Transverse colon (tissue), 4 donors: ENCODE results near the gene ALDH3B2. TPM values are rescaled to one million over a fixed set of nuclear protein-coding genes. Genes with fewer than 3 reads are reported as not detected.
"Not testable (repeated sequence)": the region's sequence is repeated elsewhere in the genome, so short reads cannot be mapped to it uniquely, and the experiment has no call there.

ENCODE experiments used
- DNase-seq: peaks from one replicate; pipeline ENCODE4 v3.0.0-alpha.2; 2019
- H3K27ac ChIP-seq, 4 donors: fragments of 200-600 bp; sonication (generic); 2 replicates each; pipeline ENCODE4 v1.5.1; 2016 to 2018; ENCODE audit warnings: inconsistent platforms in 4 of 4
- H3K27me3 ChIP-seq: fragments of 200-600 bp; sonication (generic); 2 replicates; pipeline ENCODE4 v1.5.1; 2017; ENCODE audit warnings: inconsistent platforms
- H3K36me3 ChIP-seq, 4 donors: fragments of 200-600 bp; sonication (generic); 2 replicates each; pipeline ENCODE4 v1.5.1; 2017 to 2019; ENCODE audit warnings: inconsistent platforms in 4 of 4
- H3K4me1 ChIP-seq, 4 donors: fragments of 200-600 bp; sonication (generic); 2 replicates each; pipeline ENCODE4 v1.5.1; 2017 to 2020; ENCODE audit warnings: inconsistent platforms in 4 of 4
- H3K4me3 ChIP-seq, 4 donors: fragments of 200-600 bp; sonication (generic); 1 replicate in 1 of 4; 2 replicates in 3 of 4; pipeline versions ENCODE4 v1.5.1 to v1.6.1; 2017 to 2019; ENCODE audit warnings: inconsistent platforms in 4 of 4
- H3K9me3 ChIP-seq, 2 donors: fragments of 200-600 bp; sonication (generic); 2 replicates each; pipeline ENCODE4 v1.5.1; 2017 to 2019; ENCODE audit warnings: inconsistent platforms in 2 of 2
- CTCF ChIP-seq, 5 experiments: fragments of 200-600 bp in 3 of 5; fragments of 450-650 bp in 2 of 5; sonication (generic) in 3 of 5; IDR thresholded peaks; 1 replicate in 2 of 5; 2 replicates in 3 of 5; pipeline ENCODE4 v1.5.1; 2016 to 2017; ENCODE audit warnings: antibody characterized with exemption in 5 of 5, inconsistent platforms in 3 of 5, mild to moderate bottlenecking in 2 of 5, moderate library complexity in 1 of 5
- EP300 ChIP-seq: sonication (generic); formaldehyde crosslinking; IDR thresholded peaks from one replicate; pipeline ENCODE4 v1.6.1; 2017; ENCODE audit warnings: antibody characterized with exemption, low read depth
- POLR2A ChIP-seq: fragments of 450-650 bp; IDR thresholded peaks from one replicate; pipeline ENCODE4 v1.6.1; 2016; ENCODE audit warnings: antibody characterized with exemption, mild to moderate bottlenecking, moderate library complexity
- POLR2AphosphoS5 ChIP-seq, 3 donors: sonication (generic); formaldehyde crosslinking; IDR thresholded peaks; one replicate each; pipeline ENCODE4 v1.6.1; 2016; ENCODE audit warnings: antibody characterized with exemption in 3 of 3
- WGBS, 2 donors: methylation state at CpG; one replicate each; pipeline ENCODE4 v1.1.5; 2018; ENCODE audit warnings: low coverage in 1 of 2; 5-methylcytosine and 5-hydroxymethylcytosine counted together
- in situ Hi-C, 4 donors: fragments of 200-750 bp; cut with MboI; loops; one replicate each; pipeline versions ENCODE4 v1.15.0 to v1.15.1; 2017; ENCODE audit warnings: low sequenced_read_pairs in 3 of 4, low pct_ligation_motif_present in 1 of 4, low pct_unique_long_range_greater_than_20kb in 1 of 4
- intact Hi-C: fragments of 100-400 bp; cut with DNase I; formaldehyde crosslinking; loops from one replicate; pipeline ENCODE4 v1.15.1; 2023; ENCODE audit warnings: low total_unique reads
- total RNA-seq, 4 donors: library from RNA; depleted of rRNA; stranded (reverse); fragments of >200 nt; gene quantifications; one replicate each; pipeline ENCODE4 v1.1.0, GENCODE V29; 2016

Gene ALDH3B2
- total RNA-seq, 4 donors from 2014 or later, result 13.8 TPM; not detected in 3

DNA sequence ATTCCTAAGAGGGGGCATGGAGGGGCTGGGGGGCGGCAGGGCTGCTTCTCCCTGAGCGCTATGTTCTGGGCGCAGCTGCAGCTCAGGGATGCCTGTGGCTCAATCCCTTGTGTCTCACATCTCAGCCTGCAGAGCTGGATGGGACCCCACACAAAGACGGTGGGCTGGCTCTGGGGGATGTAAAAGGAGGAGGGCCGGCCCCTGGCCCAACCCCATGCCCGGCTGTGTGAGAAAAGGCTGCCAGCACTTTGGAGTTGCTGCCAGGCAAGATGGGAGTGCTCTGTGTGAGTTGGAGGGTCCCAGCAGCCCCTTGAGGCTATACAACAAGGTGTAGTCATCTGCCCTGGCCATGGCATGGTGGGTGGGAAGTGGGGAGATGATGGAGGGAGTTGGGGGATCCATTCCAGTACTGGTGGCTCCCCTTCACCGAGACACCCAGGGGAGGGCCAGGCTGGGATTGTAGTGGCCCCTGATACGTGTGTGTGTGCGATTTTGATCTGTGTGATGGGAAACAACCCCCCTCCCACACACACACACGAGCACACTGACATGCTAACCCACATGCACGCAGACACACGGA is 33.6 kb downstream of the ALDH3B2 start:
- no peak for TF ChIP-seq POLR2A
- no peak for TF ChIP-seq CTCF (IDR thresholded peaks at IDR 0.05)
- no peak for TF ChIP-seq EP300
- no peak for TF ChIP-seq POLR2AphosphoS5 (IDR thresholded peaks at IDR 0.05)
- Histone ChIP-seq H3K36me3 (no peaks in the 10 kb centered on the region), H3K4me3 (no peak overlapping the region), H3K4me1 (peaks cover 0 to 4% (median under 1%) of the 10 kb centered on the region in 4 donors), H3K9me3 (no peaks in the 10 kb centered on the region), H3K27me3 (peaks cover 5% of the 10 kb centered on the region), H3K27ac (no peak overlapping the region)
- no peak for DNase-seq
- intact Hi-C loops, result no loop called here
- in situ Hi-C loops, result no loop called here
- 77 to 79% methylated on average over 3 to 12 of the region's 12 CpGs for WGBS, 2 donors

GRCh38 chr11:67640021-67640757 is 34.2 kb downstream of the ALDH3B2 start:
- Histone ChIP-seq H3K9me3 (no peaks in the 10 kb centered on the region), H3K36me3 (no peaks in the 10 kb centered on the region), H3K27ac (no peak overlapping the region), H3K27me3 (peaks cover 5% of the 10 kb centered on the region), H3K4me1 (peaks cover 0 to 4% (median under 1%) of the 10 kb centered on the region in 4 donors), H3K4me3 (no peak overlapping the region)
- TF ChIP-seq POLR2AphosphoS5 (IDR thresholded peaks at IDR 0.05) (no peak), CTCF (IDR thresholded peaks at IDR 0.05) (peak; percentile 57 to 75 (median 70))
- WGBS, 2 donors, result 41% methylated on average over 23 of the region's 23 CpGs; no CpG with 5 or more reads in 1 of the 2 donors
- DNase-seq, result peak; percentile 78
- intact Hi-C loops (no loop called here), in situ Hi-C loops (no loop called here)

DNA sequence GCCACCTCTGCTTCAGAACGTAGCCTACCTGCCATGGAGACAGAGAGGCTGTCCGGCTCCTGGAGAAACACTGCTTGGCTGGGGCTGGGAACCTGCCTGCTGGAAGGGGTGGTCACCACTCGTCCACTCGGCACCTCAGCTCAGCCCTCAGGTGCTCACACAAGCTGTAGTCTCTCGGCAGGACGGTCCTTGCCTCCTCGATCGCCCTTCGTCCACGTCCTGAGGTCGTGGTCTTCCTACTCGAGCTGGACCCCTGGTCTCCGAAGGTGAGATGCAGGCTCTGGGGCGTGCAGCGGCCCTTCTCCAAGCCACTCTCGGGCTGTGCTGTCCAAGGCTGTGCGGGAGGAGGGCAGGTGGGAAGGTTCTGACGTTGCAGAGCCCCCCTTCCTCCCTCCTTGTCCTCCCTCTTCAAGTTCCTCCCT is 35.0 kb downstream of the ALDH3B2 start, which contains the start of gene TBX10:
Gene TBX10, minus strand, starts transcription at position 326 of the 422 bp plus-strand sequence. Its CDS starts 291 bp downstream, at position 35.
- Histone ChIP-seq H3K9me3 (no peaks in the 10 kb centered on the region), H3K27ac (no peak within 1 kb of the TSS), H3K4me1 (peaks cover 0 to 7% (median 2%) of the 10 kb centered on the region in 4 donors), H3K4me3 (no peak within 1 kb of the TSS), H3K36me3 (no peaks in the 10 kb centered on the region), H3K27me3 (peaks cover 5% of the 10 kb centered on the region)
- no peak for DNase-seq
- in situ Hi-C loops, result no loop called here
- 85% methylated on average over 17 of the region's 18 CpGs; no CpG with 5 or more reads in 1 of the 2 donors for WGBS, 2 donors
- intact Hi-C loops, result no loop called here
- no peak for TF ChIP-seq POLR2AphosphoS5 (IDR thresholded peaks at IDR 0.05)
- no peak for TF ChIP-seq EP300
- no peak for TF ChIP-seq POLR2A
- no peak for TF ChIP-seq CTCF (IDR thresholded peaks at IDR 0.05)

GRCh38 chr11:67638535-67639437 is 35.6 kb downstream of the ALDH3B2 start:
- TF ChIP-seq CTCF (IDR thresholded peaks at IDR 0.05) (no peak), POLR2A (no peak), EP300 (no peak), POLR2AphosphoS5 (IDR thresholded peaks at IDR 0.05) (no peak)
- in situ Hi-C loops, result no loop called here
- no peak overlapping the region for H3K4me3 ChIP-seq
- no peaks in the 10 kb centered on the region for H3K36me3 ChIP-seq
- no peak for DNase-seq
- peaks cover 5% of the 10 kb centered on the region for H3K27me3 ChIP-seq
- H3K27ac ChIP-seq, result no peak overlapping the region
- WGBS, 2 donors, result 86 to 100% methylated on average over 1 to 20 of the region's 24 CpGs
- peaks cover 0 to 11% (median 5%) of the 10 kb centered on the region in 4 donors for H3K4me1 ChIP-seq
- intact Hi-C loops, result no loop called here
- no peaks in the 10 kb centered on the region for H3K9me3 ChIP-seq

DNA sequence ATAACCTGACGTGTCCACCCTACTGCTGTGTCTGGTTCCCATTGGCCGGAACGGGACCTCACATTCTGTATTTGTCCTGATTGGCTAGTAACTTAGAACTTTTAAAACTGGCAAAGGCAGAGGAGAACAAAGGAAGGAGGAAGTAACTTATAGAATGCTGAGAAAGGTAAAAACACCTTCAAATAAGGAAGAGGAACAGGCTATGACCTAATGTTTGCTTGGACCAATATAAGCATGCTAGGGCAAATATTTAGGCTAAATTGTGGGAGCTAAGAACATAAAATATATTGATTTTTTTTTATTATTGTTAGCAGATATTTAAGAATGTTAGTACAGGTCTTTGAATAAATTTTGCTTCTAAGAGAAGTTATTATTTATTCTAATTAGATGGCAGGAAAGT is 37.0 kb downstream of the ALDH3B2 start:
- H3K9me3 ChIP-seq, in situ Hi-C loops, DNase-seq, H3K36me3 ChIP-seq, H3K27me3 ChIP-seq, intact Hi-C loops, H3K4me3 ChIP-seq: not testable (repeated sequence)
- peaks cover 0 to 14% (median 8%) of the 10 kb centered on the region in 4 donors for H3K4me1 ChIP-seq
- WGBS, 2 donors, result 60 to 75% methylated on average over 1 to 3 of the region's 3 CpGs
- peak overlapping the region in 1 of 4 donors; percentile 46 for H3K27ac ChIP-seq
